Kidney tubule cell (primary cell): Measurements from ENCODE around the gene ACTC1.

Source experiments
- DNase-seq: peaks from one replicate; pipeline ENCODE4 v3.0.0-alpha.2; 2018; ENCODE audit warnings: low spot score

The ACTC1 gene

DNA sequence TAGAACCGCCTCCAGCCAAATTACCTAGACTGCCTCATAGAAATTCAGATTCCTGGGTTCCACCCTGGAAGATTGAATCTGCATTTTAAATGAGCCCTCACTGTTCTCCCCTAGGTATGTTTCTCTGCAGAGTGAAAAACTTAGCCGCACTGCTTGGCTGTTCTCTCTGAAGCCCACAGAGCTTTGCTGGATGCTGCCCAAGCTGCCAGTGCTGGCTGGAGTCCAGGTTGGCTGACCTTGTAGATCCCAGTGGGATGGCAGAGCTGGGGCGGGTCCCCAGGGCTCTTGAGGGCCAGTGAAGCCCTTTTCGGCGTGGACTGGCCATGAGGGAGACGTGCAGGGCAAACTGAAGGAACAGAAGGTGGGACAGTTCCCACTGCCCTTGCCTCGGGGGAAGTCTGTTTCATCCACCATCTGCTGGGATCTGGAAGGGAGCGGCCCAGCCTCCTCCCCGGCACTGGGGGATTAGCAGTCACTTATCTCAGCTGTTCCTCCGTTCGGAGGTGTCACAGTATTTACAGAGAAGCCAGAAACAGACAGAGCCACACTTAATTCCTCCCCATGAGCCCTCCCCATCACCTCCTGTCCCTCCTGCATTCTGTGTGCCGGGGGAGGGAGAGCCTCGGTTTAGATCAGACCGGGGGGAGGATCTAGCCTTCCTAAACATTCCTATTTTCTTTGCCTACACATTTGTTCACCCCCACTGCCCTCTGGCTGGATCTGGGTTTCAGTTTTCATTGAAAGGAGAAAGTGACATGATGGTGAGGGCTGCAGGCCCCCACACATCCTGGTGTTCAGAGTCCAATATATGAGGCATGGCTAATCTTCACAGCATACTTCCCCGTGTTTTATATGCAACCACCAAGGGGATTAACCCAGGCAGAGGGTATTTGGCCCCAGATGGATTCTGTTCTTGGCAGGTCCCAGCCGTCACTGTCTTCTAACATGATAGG is 4.1 kb upstream of the ACTC1 start:
- peak; percentile 6 for DNase-seq

- no peak for DNase-seq
These were observed 1.6 kb upstream of the ACTC1 start for GRCh38 chr15:34796847-34797435.

- no peak for DNase-seq
These were observed 651 bp downstream of the ACTC1 start for GRCh38 chr15:34794590-34795206.

DNA sequence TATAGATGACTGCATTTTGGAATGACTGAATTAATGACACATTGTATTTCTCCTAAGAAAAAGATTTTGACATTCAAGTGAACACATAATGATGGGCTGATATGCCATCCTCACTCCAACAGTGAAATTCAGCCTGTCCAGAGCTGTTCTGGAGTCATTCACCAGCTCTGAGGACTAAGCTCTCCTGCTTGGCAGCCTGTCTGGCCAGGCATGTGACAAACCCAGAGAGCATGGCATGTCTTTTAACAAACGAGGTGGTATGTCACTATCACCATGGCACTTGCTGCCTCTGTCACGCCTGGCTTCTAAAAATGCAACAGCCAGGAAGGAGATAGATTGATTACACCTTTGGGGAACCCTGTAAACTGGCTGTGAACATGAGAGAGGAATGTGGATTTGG is 1.4 kb downstream of the ACTC1 start:
- peak; percentile 13 for DNase-seq

GRCh38 chr15:34793071-34793470 is 2.3 kb downstream of the ACTC1 start:
- DNase-seq, result peak; percentile 17

DNA sequence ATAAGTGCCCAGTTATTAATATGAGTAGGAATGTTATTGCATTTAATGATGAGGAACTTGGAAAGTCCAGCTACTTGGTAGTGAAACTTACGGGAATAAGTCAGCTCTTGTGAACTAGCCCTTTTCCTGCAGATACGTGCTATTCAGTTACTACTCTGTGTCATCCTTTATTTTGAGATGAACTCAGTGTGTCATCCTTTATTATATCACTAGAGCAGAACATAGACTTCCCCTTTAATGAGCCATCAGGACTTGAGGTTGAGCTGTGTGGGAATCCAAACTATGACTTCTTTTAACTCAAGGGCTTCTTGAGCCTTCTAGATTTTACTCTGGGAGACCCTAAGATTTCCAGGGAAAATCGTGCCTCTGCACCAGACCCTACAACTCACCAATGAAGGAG is 3.6 kb downstream of the ACTC1 start:
- peak; percentile 29 for DNase-seq

DNA sequence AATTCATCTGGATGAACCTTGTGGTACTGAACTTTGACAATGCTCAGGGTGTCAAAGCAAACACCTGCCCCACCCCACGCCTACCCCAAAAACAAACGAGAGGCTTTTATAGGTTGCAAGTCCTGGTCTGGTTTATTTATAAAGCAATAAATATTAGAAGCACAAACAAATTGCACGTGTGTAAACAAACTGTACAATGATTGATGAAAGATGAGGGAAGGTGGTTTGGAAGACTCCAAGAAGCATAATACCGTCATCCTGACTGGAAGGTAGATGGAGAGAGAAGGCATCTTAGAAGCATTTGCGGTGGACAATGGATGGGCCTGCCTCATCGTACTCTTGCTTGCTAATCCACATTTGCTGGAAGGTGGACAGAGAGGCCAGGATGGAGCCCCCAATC is 5.2 kb downstream of the ACTC1 start:
- DNase-seq, result no peak

DNA sequence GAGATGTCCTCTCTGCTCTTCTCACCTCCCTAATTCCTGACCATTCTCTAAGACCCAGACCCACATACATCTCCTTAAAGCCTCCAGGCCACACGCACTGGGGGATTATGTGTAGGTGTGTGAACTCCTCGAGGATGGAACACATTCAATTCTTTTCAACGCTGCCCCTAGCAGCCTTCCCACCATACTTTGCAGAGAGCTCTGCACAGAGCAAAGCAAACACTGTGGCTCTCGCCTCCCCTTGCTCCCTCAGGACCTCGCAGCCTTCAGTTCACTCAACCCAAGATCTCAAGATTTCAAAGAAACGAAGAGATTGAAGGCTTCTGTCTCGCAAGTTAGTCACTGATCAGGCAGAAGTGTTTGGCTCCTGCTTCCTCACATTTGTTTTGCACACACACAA is 6.0 kb downstream of the ACTC1 start:
- DNase-seq, result no peak

DNA sequence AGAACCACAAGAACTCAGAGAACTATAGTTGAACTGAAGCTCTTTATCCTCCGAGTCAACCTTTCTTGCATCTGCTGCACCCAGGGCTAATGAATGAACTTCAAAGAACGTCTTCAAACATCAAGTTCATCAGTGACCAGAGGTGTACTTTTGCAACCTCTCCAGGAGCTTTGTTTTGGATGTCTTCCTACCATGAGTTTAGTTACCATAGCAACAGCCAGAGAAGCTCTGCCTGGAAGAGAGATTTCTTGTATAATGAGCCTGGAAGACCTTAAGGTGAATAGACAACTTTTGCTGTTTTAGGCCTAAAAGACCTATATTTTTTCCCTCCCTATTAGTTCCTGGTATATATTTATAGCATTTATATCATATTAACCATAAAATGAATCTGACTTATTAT is 9.1 kb downstream of the ACTC1 start:
- no peak for DNase-seq

DNA sequence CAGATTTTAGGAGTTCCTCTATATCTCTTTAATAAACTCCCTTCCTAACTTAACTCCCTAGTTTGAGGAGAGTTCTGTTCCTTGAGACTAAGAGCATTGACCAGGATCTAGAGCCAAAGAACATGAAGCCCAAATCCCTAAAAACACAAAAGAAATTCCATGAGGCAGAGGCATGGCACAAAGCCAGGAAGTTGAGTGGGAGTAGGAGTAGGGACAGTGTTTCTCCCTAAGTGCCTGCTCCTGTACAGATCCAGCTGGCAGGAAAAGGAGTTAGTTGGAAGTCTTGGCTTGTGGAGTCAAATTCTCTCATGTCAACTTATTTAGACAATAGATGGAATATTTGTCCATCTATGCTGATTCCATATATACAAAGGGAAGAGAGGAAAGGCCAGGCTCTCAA is 11.4 kb downstream of the ACTC1 start:
- DNase-seq, result no peak

DNA sequence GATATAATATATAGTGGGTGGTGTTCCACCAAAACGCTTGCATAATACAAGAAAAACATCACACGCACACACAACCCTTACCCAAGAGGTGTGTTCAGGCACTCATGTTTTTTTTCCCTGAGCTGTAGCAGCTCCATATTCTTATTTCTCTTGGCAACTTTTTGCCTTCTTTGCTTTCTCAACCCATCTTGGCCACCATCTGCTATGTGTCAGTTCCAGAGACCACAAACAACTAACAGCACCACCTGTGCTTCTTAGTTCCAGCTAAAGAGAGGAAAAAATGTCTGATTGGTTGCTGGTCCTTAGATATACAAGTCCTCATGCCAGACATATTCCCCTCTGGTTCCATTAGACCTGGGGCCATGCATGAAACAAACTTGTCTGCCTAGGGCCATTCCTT is 11.9 kb downstream of the ACTC1 start:
- DNase-seq, result no peak

DNA sequence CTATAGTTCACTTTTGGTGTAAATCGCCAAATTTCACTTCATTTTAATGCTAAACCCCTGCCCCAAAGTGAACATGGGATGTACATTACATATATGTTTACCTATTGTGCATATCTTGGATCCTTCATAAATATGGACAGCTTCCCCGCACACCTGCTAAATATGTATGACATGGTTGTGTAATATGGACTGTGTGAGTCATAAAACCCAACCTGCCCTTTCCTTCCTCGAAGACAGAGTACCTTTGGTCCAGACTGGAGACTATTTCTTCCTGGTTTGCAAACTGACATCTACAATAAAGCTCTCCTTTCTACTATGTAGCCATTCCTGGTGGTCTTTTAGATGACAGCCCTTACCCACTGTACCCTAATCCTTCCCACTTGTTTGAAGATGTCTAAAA is 12.4 kb downstream of the ACTC1 start:
- DNase-seq, result no peak

DNA sequence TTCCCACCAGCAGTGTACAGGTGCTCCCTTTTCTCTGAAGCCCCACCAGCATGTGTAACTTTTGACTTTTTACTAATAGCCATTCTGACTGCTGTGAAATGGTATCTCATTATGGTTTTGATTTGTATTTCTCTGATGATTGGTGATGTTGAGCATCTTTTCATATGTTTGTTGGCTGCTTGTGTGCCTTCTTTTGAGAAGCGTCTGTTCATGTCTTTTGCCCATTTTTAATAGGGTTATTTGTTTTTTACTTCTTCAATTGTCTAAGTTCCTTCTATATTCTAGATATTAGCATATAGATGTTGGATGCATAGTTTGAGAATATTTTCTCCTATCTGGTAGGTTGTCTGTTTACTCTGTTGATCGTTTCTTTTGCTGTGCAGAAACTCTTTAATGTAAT is 14.6 kb downstream of the ACTC1 start:
- no peak for DNase-seq

GRCh38 chr15:34776606-34777105 is 18.7 kb downstream of the ACTC1 start:
- no peak for DNase-seq

- DNase-seq, result no peak
These were observed 21.4 kb downstream of the ACTC1 start for GRCh38 chr15:34773917-34774316.

- DNase-seq, result no peak
These were observed 22.3 kb downstream of the ACTC1 start for GRCh38 chr15:34773013-34773412.

- no peak for DNase-seq
These were observed 23.0 kb downstream of the ACTC1 start for GRCh38 chr15:34772312-34772711.

DNA sequence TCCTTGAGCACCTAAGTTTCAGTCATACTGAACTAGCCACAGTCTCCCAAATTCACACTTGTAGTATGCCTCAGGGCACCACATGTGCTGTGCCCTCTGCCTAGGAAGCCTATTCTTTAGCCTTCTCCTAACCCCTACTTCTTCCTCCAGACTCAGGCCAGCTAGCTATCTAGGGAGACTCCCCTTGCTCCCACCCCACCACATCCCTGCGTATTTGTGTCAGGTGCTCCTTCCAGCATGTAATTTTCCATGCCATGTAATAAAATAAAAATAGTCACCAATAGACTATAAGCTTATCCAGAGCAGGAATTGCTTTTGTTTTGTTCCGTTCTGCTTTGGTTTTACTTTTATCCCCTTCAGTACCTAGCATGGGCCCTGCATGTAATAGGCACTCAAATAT is 25.6 kb downstream of the ACTC1 start:
- no peak for DNase-seq

GRCh38 chr15:34768530-34768929 is 26.8 kb downstream of the ACTC1 start:
- no peak for DNase-seq

DNA sequence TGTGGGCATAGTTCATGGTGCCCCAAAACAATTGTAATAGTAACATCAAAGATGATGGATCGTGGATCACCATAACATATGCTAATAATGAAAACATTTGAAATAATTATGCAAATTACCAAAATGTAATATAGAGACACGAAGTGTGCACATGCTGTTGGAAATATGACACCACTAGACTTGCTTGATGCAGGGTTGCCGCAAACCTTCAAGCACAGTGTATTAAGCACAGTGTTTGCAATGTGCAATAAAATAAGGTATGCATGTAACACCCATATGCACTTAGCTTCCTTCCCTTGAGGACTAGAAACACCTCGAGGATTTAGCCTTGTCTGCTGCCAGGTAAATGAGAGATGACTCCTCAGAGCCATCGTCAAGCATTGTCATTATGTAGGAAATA is 29.6 kb downstream of the ACTC1 start:
- DNase-seq, result no peak

GRCh38 chr15:34760909-34761308 is 34.4 kb downstream of the ACTC1 start:
- DNase-seq, result no peak

GRCh38 chr15:34759992-34760391 is 35.4 kb downstream of the ACTC1 start:
- no peak for DNase-seq

DNA sequence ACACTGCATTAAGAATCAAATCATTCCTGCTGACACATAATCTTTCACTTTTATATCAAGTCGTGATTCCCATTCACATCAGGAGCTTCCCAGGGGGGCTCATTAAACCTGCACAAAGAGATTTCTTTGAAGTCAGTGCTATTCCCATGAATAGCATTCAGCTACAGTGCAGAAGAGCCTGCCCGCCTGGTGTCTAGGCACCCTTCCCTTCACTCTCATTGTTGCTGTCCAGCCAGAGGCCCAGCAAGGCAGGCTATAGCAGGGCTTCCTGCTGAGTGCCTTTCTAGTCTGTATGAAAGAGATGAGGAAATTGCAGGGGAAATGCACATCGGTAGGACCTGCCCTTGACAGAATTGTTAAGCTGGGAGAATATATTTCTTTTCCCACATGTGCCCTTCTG is 36.0 kb downstream of the ACTC1 start:
- no peak for DNase-seq
